SU-DHL-6 (cell line): Measurements from ENCODE around the gene PXK.

Experiments
- EZH2phosphoT487 ChIP-seq: fragments of 200-600 bp; sonication (generic), shearing (Covaris generic); conservative IDR thresholded peaks from 2 replicates; pipeline ENCODE4 v1.6.1; 2018; ENCODE audit warnings: mild to moderate bottlenecking, antibody characterized with exemption, low read length, moderate library complexity, mixed read lengths
- TF ChIP-seq, protein P1 (sequence below): fragments of 200-600 bp; sonication (generic); IDR thresholded peaks from one replicate; pipeline ENCODE4 v1.5.1; 2017; ENCODE audit warnings: antibody characterized with exemption, mild to moderate bottlenecking, low read length, moderate library complexity; ENCODE audit not compliant: insufficient read depth, poor library complexity, severe bottlenecking

DNA sequence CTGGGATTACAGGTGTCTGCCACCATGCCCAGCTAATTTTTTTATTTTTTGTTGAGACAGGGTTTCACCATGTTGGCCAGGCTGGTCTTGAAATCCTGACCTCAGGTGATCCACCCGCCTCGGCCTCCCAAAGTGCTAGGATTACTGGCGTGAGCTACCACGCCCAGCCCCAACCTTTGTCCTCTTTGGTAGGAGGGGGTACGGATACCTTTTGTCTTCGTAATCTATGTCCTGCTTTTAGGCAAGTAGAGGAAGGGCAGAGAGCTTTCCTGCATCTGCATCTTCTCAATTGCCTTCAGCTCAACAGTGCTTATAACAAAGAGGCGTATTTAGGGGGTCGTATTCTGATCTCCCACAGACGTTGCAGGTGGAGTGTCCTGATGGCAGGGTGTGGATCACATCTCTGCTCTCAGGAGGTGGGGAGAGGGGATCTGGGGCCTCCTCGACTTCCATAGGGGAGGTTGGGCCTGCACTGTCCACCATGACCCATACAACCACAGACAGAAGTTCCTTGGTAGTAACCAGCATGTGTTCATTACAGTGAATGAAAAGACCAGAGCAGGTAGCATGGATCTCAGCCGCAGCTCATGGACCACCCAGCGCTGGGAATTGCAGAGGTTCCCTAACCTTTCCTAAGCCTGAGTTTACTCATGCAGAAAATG, 137.8 kb downstream of the PXK start:
- TF ChIP-seq, protein P1, sequence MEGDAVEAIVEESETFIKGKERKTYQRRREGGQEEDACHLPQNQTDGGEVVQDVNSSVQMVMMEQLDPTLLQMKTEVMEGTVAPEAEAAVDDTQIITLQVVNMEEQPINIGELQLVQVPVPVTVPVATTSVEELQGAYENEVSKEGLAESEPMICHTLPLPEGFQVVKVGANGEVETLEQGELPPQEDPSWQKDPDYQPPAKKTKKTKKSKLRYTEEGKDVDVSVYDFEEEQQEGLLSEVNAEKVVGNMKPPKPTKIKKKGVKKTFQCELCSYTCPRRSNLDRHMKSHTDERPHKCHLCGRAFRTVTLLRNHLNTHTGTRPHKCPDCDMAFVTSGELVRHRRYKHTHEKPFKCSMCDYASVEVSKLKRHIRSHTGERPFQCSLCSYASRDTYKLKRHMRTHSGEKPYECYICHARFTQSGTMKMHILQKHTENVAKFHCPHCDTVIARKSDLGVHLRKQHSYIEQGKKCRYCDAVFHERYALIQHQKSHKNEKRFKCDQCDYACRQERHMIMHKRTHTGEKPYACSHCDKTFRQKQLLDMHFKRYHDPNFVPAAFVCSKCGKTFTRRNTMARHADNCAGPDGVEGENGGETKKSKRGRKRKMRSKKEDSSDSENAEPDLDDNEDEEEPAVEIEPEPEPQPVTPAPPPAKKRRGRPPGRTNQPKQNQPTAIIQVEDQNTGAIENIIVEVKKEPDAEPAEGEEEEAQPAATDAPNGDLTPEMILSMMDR = no peak
- TF ChIP-seq EZH2phosphoT487 = no peak
